Measurements from ENCODE around the gene PIK3R6. TPM values are rescaled to one million over a fixed set of nuclear protein-coding genes. Genes with fewer than 3 reads are reported as not detected.

Gene PIK3R6
- total and polyA plus RNA-seq, 2 of the 13 experiments (the other 11 are each of a cell fraction or from before 2014, with no cell fraction given): not detected

DNA sequence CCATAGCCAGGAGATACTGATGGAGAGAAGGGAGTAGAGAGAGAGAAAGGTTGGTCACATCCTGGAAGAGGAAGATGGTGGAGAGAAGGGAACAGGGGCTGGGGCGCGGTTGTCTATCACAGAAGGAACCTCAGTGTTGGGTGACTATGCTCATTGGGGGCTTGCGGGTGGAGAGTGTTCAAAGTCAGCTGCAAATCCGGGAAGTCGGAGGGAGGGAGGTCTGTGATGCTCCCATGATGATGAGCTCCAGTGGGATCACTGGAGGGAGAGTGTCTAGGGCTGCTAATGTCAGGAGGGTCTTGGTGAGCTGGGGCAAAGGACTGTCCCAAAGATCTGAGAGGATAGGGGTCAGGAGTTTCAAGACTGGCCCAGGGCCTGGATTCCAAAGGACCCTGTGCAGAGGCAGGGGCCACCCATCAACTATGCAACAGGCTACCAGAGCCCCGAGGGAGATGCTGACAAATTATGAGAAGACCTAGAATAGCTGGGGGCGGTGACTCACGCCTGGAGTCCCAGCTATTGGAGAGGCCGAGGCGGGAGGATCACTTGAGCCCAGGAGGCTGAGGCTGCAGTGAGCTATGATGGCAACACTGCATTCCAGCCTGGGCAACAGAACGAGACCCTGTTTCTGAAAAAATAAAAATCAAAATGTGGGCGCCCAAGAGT lies 111.8 kb downstream of the PIK3R6 start:
- no peaks in the 10 kb centered on the region for H4K20me1 ChIP-seq (ENCODE audit: insufficient read depth, low read length)
- H3K9me3 ChIP-seq (ENCODE audit: low read length): no peaks in the 10 kb centered on the region
- no peak for DNase-seq (ENCODE audit: low spot score)
- intact Hi-C loops (cut with micrococcal nuclease; ENCODE audit: unreplicated experiment) (no loop called here), in situ Hi-C loops (cut with HindIII; ENCODE audit: extremely low pct_ligation_motif_present, low pct_unique_long_range_greater_than_20kb) (no loop called here)
- H3K9ac ChIP-seq (ENCODE audit: insufficient read depth, low read depth, low read length): no peak overlapping the region
- TF ChIP-seq ZNF274 (CRISPR knock-in tag; IDR thresholded peaks at IDR 0.05): no peak
- TF ChIP-seq THAP11 (CRISPR knock-in tag; IDR thresholded peaks at IDR 0.05): no peak
- TF ChIP-seq NFE2 (CRISPR knock-in tag; IDR thresholded peaks at IDR 0.05): no peak
- TF ChIP-seq CHD2 (IDR thresholded peaks at IDR 0.05; ENCODE audit: low read depth, low read length): no peak
- TF ChIP-seq SIX4 (CRISPR knock-in tag; IDR thresholded peaks at IDR 0.05): no peak
- TF ChIP-seq, protein P1, sequence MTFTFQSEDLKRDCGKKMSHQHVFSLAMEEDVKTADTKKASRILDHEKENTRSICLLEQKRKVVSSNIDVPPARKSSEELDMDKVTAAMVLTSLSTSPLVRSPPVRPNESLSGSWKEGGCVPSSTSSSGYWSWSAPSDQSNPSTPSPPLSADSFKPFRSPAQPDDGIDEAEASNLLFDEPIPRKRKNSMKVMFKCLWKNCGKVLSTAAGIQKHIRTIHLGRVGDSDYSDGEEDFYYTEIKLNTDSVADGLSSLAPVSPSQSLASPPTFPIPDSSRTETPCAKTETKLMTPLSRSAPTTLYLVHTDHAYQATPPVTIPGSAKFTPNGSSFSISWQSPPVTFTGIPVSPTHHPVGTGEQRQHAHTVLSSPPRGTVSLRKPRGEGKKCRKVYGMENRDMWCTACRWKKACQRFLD (CRISPR knock-in tag; IDR thresholded peaks at IDR 0.05; ENCODE audit: borderline replicate concordance): no peak
- TF ChIP-seq ZNF20 (CRISPR knock-in tag; IDR thresholded peaks at IDR 0.05): no peak
- TF ChIP-seq ZBTB3 (CRISPR knock-in tag; IDR thresholded peaks at IDR 0.05; ENCODE audit: borderline replicate concordance, low read depth): no peak
- TF ChIP-seq, protein P2, sequence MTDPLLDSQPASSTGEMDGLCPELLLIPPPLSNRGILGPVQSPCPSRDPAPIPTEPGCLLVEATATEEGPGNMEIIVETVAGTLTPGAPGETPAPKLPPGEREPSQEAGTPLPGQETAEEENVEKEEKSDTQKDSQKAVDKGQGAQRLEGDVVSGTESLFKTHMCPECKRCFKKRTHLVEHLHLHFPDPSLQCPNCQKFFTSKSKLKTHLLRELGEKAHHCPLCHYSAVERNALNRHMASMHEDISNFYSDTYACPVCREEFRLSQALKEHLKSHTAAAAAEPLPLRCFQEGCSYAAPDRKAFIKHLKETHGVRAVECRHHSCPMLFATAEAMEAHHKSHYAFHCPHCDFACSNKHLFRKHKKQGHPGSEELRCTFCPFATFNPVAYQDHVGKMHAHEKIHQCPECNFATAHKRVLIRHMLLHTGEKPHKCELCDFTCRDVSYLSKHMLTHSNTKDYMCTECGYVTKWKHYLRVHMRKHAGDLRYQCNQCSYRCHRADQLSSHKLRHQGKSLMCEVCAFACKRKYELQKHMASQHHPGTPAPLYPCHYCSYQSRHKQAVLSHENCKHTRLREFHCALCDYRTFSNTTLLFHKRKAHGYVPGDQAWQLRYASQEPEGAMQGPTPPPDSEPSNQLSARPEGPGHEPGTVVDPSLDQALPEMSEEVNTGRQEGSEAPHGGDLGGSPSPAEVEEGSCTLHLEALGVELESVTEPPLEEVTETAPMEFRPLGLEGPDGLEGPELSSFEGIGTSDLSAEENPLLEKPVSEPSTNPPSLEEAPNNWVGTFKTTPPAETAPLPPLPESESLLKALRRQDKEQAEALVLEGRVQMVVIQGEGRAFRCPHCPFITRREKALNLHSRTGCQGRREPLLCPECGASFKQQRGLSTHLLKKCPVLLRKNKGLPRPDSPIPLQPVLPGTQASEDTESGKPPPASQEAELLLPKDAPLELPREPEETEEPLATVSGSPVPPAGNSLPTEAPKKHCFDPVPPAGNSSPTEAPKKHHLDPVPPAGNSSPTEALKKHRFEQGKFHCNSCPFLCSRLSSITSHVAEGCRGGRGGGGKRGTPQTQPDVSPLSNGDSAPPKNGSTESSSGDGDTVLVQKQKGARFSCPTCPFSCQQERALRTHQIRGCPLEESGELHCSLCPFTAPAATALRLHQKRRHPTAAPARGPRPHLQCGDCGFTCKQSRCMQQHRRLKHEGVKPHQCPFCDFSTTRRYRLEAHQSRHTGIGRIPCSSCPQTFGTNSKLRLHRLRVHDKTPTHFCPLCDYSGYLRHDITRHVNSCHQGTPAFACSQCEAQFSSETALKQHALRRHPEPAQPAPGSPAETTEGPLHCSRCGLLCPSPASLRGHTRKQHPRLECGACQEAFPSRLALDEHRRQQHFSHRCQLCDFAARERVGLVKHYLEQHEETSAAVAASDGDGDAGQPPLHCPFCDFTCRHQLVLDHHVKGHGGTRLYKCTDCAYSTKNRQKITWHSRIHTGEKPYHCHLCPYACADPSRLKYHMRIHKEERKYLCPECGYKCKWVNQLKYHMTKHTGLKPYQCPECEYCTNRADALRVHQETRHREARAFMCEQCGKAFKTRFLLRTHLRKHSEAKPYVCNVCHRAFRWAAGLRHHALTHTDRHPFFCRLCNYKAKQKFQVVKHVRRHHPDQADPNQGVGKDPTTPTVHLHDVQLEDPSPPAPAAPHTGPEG (CRISPR knock-in tag; IDR thresholded peaks at IDR 0.05): no peak
- TF ChIP-seq ZSCAN29 (CRISPR knock-in tag; conservative IDR thresholded peaks at IDR 0.05): no peak
- no peak overlapping the region for H2AFZ ChIP-seq (ENCODE audit: low read length)
- FAIRE-seq: no peak
- no peak overlapping the region for H3K4me2 ChIP-seq (ENCODE audit: low read depth, low read length)
- H3K36me3 ChIP-seq (replicated peaks in 1 of 2; ENCODE audit: control insufficient read depth in 1 of 2, insufficient read depth in 2 of 2, low read length in 2 of 2): no peaks in the 10 kb centered on the region
- ATAC-seq: no peak
- H3K79me2 ChIP-seq (ENCODE audit: insufficient read depth, low read length): no peaks in the 10 kb centered on the region
- CTCF ChIA-PET (ENCODE audit: low intra/inter-chr PET ratio, low total read pairs): no interaction called here
- no peak overlapping the region for H3K27ac ChIP-seq (ENCODE audit: extremely low read length, insufficient read depth, low read length)
- peaks cover 8 to 64% of the 10 kb centered on the region in 2 experiments for H3K27me3 ChIP-seq (ENCODE audit: control insufficient read depth in 1 of 2, insufficient read depth in 2 of 2, low read length in 2 of 2)
- no peaks in the 10 kb centered on the region for H3K4me1 ChIP-seq (ENCODE audit: insufficient read depth, low read length)
- POLR2A ChIA-PET: no interaction called here
- no peak overlapping the region for H3K4me3 ChIP-seq (replicated peaks in 1 of 3; ENCODE audit: insufficient read depth in 1 of 3, low read depth in 2 of 3, low read length in 3 of 3)
- BruUV-seq (replicated peaks): no TSS peak
- WGBS (ENCODE audit: low lambda C conversion rate): 19% methylated on average over 12 of the region's 12 CpGs

Measured in HepG2 (cell line).